ENCODE data around the gene RNF144B. TPM values are rescaled to one million over a fixed set of nuclear protein-coding genes. Genes with fewer than 3 reads are reported as not detected.

RNF144B gene
- total RNA-seq, 1 donor: 2.6 TPM

DNA sequence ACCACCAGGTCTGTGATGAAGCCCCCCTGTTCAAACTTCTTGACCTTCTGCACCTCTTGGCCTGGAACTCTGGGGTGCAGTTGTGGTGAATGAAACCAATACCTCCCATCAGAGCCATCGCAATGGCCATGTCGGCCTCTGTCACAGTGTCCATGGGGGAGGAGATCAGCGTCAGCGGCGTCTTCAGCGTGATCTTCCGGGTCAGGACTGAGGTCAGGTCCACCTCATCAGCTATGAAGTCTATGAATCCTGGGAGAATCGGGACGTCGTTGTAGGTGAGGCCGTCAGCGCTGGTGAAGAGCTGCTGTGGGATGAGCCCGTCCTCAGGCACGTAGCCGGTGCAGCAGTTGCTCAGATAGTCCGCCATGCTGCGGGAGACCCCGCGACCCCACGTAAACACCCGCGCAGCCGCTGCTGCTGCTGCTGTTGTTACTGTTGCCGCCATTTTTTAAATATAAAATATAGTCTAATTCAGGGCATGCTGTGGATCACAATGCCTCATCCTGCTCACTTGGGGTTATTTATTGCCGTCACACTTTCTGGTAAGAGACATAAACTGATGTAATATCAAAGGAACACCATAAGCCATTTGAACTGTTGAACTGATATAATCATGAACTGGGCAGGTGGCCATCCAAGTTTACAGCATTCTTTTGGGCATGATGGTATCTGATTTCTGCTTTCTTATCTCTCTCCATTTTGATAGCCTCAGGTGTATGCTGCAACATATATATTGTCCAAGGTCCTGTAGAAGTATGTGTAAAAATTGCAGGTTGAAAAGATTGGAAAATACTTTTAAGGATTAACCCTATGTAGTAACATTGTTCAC, 18.7 kb upstream of the RNF144B start:
- DNase-seq (ENCODE audit: low read depth): no peak
- H3K4me3 ChIP-seq (ENCODE audit: low read depth, low read length): no peak overlapping the region
- TF ChIP-seq, protein P1, sequence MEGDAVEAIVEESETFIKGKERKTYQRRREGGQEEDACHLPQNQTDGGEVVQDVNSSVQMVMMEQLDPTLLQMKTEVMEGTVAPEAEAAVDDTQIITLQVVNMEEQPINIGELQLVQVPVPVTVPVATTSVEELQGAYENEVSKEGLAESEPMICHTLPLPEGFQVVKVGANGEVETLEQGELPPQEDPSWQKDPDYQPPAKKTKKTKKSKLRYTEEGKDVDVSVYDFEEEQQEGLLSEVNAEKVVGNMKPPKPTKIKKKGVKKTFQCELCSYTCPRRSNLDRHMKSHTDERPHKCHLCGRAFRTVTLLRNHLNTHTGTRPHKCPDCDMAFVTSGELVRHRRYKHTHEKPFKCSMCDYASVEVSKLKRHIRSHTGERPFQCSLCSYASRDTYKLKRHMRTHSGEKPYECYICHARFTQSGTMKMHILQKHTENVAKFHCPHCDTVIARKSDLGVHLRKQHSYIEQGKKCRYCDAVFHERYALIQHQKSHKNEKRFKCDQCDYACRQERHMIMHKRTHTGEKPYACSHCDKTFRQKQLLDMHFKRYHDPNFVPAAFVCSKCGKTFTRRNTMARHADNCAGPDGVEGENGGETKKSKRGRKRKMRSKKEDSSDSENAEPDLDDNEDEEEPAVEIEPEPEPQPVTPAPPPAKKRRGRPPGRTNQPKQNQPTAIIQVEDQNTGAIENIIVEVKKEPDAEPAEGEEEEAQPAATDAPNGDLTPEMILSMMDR (IDR thresholded peaks at IDR 0.05; ENCODE audit: insufficient read depth, low read depth, low read length): no peak

DNA sequence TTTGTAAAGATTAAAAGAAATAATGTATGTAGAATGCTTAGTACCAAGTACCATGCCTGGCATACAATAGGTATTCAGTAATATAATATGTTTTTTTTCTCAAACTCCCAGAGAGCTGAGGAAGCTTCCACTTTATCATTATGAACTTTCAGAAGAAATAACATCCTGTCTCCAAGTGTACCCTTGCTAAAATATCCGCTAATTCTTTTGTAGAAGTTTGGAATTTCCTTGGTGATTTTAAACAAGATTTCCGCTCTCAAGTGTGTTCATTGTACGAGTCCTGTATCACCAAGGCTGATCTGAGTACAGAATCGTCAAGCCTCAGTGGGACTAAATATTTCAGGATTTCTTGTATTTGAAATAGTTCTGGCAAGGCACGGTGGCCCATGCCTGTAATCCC, 16.1 kb upstream of the RNF144B start:
- no peak overlapping the region for H3K4me3 ChIP-seq (ENCODE audit: low read depth, low read length)
- DNase-seq (ENCODE audit: low read depth): no peak
- TF ChIP-seq, protein P1 (IDR thresholded peaks at IDR 0.05; ENCODE audit: insufficient read depth, low read depth, low read length): no peak

DNA sequence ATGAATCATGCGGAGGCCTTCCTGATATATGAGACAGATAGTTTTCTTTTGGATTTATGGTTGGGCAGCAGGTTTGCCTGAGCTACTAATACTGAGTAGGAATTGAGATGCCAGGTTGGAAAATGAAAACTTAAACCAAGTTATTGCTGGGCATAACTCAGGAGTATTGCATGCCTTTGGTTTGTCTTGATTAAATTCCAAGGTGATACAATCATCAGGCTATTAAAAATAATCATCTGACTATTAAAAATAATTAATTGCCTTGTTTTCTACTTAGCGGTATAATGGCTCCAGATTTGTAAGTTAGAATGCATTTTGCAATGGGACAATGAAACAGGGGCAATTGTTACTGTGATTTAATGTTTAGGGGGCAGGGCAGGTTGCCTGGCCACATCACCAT, 15.5 kb upstream of the RNF144B start:
- TF ChIP-seq, protein P1 (IDR thresholded peaks at IDR 0.05; ENCODE audit: insufficient read depth, low read depth, low read length): no peak
- H3K4me3 ChIP-seq (ENCODE audit: low read depth, low read length): no peak overlapping the region
- DNase-seq (ENCODE audit: low read depth): no peak

DNA sequence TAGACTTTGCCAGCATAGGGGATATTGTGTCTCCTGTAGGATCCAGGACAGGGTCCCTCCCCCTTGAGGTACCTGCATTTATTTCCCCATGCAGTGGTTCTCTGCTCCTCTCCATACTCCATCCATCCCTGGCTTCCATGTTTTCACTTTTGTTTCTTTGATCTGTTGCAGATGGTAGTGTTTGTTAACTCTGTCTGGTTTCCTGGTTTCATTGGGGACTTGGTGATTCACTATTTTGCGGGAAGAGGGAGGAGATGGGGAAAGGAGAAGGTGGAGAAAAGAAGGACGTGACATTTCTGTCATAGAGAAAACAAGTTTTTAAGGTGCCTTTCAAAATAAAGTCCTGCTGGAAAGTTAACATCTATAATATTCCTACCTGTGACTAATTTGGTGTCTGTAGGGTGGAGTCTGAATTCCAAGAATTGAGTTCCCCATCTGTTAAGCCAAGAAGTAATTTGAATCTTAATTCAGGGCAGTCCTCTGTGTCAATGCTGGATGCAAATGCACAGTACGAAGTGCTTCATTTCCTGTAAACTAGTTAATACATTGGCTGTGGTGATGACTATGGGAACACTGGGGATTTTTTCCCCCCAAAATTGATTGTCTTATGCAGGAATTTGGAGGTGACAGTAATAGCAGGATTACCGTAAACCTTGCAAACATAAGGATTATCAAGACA, 6.9 kb upstream of the RNF144B start:
- DNase-seq (ENCODE audit: low read depth): no peak
- no peak overlapping the region for H3K4me3 ChIP-seq (ENCODE audit: low read depth, low read length)
- TF ChIP-seq, protein P1 (IDR thresholded peaks at IDR 0.05; ENCODE audit: insufficient read depth, low read depth, low read length): no peak

DNA sequence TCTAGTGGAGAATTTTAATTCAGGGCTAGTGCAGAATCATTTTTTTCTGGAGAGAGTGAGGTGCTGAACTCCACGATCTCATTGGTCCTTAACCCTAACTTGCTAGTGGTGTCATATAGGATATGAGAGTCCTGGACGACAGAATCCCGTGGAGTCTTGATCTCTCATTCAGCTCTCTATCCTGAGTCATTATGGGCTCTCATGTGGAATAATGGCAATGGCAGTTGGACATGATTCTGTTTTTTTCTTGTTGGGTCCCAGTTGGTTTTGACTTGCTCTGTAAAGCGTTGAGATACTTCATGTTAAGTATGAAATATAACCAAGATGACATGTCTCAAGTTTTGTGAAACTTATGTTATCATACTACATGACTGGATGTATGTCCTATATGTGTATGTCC, 6.3 kb upstream of the RNF144B start:
- no peak overlapping the region for H3K4me3 ChIP-seq (ENCODE audit: low read depth, low read length)
- DNase-seq (ENCODE audit: low read depth): no peak
- TF ChIP-seq, protein P1 (IDR thresholded peaks at IDR 0.05; ENCODE audit: insufficient read depth, low read depth, low read length): no peak

DNA sequence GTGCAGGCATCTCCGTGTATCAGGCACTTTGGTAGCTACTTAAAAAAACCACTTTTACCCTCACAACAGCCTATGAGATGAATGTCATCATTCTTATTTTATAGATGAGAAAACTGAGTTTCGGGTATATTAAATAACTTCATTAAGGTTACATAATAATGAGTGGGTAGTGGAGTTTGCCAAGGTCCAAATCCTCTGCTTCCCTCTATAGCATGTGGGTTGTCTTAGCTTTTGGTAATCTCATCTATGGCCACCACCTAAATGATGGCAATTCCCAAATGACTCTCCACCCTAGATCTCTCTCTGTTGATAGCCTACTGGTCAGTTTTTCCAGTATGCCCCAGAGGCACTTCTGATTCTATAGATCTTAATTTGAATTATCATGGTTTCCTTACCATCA, 3.7 kb upstream of the RNF144B start:
- DNase-seq (ENCODE audit: low read depth): no peak
- TF ChIP-seq, protein P1 (IDR thresholded peaks at IDR 0.05; ENCODE audit: insufficient read depth, low read depth, low read length): no peak
- no peak overlapping the region for H3K4me3 ChIP-seq (ENCODE audit: low read depth, low read length)
